Mesothelial cell of epicardium (in vitro differentiated cells): Measurements from ENCODE around the gene DNM3. TPM values are rescaled to one million over a fixed set of nuclear protein-coding genes. Genes with fewer than 3 reads are reported as not detected.

Source experiments
- DNase-seq, 2 experiments: peaks; one replicate each; pipeline ENCODE4 v3.0.0; 2021; ENCODE audit warnings: low spot score in 2 of 2; ENCODE audit not compliant: unreplicated experiment in 2 of 2
- H3K27ac Mint-ChIP-seq: 2 replicates; pipeline ENCODE4 v1.8.0; 2021; ENCODE audit warnings: mixed read lengths
- H3K27me3 Mint-ChIP-seq: 2 replicates; pipeline ENCODE4 v1.8.0; 2021; ENCODE audit warnings: low read depth, mixed read lengths
- H3K36me3 Mint-ChIP-seq: 2 replicates; pipeline ENCODE4 v1.8.0; 2021; ENCODE audit warnings: mixed read lengths
- H3K4me1 Mint-ChIP-seq: 2 replicates; pipeline ENCODE4 v1.8.0; 2021; ENCODE audit warnings: mixed read lengths
- H3K4me3 Mint-ChIP-seq: 2 replicates; pipeline ENCODE4 v1.8.0; 2021; ENCODE audit warnings: mild to moderate bottlenecking, moderate library complexity, mixed read lengths
- H3K9me3 Mint-ChIP-seq: 2 replicates; pipeline ENCODE4 v1.8.0; 2021; ENCODE audit warnings: mixed read lengths
- total RNA-seq: library from RNA; stranded (reverse); gene quantifications from 3 replicates; pipeline ENCODE4 v1.2.1, GENCODE V29; 2021
- TF ChIP-seq, protein P1 (sequence below): fragments of 200-600 bp; sonication (generic); IDR thresholded peaks from one replicate; pipeline ENCODE4 v1.5.0; 2021; ENCODE audit warnings: antibody characterized with exemption; ENCODE audit not compliant: unreplicated experiment

The DNM3 gene
- total RNA-seq, 1 donor from 2014 or later: 5.0 TPM

DNA sequence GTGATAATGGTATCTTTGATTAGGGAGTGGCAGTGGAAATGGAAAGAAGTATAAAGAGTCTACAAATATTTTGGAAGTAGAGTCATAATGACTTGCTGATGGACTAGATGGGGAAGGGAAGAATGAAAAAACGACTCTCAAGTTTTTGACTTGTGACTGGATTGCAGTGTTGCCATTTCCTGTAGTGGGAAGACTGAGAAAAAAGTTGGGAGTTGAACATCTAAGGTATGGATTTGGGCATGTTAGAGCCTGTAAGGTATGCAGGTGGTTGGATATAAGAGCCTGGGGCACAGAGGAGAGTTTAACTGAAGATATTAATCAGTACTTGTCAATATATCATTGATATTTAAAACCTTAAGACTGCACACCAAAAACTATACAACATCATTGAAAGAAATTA, 19.4 kb downstream of the DNM3 start:
- TF ChIP-seq, protein P1, sequence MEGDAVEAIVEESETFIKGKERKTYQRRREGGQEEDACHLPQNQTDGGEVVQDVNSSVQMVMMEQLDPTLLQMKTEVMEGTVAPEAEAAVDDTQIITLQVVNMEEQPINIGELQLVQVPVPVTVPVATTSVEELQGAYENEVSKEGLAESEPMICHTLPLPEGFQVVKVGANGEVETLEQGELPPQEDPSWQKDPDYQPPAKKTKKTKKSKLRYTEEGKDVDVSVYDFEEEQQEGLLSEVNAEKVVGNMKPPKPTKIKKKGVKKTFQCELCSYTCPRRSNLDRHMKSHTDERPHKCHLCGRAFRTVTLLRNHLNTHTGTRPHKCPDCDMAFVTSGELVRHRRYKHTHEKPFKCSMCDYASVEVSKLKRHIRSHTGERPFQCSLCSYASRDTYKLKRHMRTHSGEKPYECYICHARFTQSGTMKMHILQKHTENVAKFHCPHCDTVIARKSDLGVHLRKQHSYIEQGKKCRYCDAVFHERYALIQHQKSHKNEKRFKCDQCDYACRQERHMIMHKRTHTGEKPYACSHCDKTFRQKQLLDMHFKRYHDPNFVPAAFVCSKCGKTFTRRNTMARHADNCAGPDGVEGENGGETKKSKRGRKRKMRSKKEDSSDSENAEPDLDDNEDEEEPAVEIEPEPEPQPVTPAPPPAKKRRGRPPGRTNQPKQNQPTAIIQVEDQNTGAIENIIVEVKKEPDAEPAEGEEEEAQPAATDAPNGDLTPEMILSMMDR: no peak
- no peak overlapping the region for H3K27ac Mint-ChIP-seq
- no peak for DNase-seq
- no peaks in the 10 kb centered on the region for H3K4me1 Mint-ChIP-seq
- H3K27me3 Mint-ChIP-seq: no peaks in the 10 kb centered on the region
- peaks cover 9% of the 10 kb centered on the region for H3K36me3 Mint-ChIP-seq
- no peak overlapping the region for H3K4me3 Mint-ChIP-seq
- peaks cover 28% of the 10 kb centered on the region for H3K9me3 Mint-ChIP-seq

DNA sequence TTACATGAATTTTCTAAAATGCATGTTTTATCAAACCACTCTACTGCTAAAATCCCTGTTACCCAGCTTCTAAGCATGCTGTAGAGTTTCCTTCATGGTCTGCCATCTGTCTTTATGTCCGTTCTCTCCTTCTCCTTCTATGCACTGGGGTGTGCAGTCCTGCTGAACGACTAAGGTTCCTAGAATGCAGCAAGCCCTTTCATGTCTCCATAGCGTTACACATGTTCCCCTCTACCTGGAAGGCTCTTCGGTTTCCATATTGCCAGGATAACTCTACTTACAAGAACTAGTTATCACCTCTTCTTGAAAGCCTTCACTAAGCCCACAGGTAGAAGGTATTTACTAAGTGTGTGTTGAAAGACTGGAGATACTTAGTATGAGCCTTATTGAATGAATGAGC, 22.2 kb downstream of the DNM3 start:
- H3K27me3 Mint-ChIP-seq: no peaks in the 10 kb centered on the region
- TF ChIP-seq, protein P1: no peak
- peaks cover 7% of the 10 kb centered on the region for H3K9me3 Mint-ChIP-seq
- H3K4me3 Mint-ChIP-seq: no peak overlapping the region
- peaks cover 8% of the 10 kb centered on the region for H3K4me1 Mint-ChIP-seq
- DNase-seq: no peak
- H3K36me3 Mint-ChIP-seq: peaks cover 4% of the 10 kb centered on the region
- H3K27ac Mint-ChIP-seq: no peak overlapping the region

DNA sequence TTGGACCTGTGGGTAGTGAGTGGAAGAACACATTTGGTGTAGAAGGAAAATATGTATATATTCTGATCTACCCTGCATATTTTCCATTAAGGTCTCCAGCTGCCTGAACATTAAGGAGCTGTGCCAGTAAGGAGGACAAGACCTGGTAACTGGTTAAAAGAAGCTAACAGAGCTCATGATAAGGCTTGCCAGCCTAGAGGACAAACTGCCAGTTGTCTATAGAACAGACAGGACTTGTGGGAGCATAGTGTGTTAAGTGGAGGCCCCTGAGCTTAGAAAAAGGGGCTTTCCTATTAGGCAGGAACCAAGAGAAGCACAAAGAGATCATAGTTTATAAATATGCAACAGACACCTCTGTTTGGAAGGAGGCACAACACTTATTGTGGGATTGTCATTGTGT, 23.0 kb downstream of the DNM3 start:
- TF ChIP-seq, protein P1: no peak
- Mint-ChIP-seq H3K9me3 (peaks cover 7% of the 10 kb centered on the region), H3K36me3 (peaks cover 1% of the 10 kb centered on the region), H3K4me3 (no peak overlapping the region), H3K4me1 (peaks cover 13% of the 10 kb centered on the region), H3K27me3 (no peaks in the 10 kb centered on the region), H3K27ac (no peak overlapping the region)
- no peak for DNase-seq

DNA sequence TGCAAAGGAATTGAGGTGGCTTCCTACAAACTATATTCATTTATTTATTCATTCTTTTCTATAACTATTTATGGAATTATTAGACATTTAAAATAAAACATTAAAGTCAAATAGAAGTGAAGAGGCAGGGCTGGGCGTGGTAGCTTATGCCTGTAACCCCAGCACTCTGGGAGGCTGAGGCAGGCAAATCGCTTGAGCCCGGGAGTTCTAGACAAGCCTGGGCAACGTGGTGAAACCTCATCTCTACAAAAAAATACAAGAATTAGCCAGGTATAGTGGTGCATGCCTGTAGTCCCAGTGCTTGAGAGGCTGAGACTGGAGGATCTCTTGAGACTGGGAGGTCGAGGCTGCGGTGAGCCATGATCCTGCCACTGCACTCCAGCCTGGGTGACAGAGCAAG, 23.8 kb downstream of the DNM3 start:
- Mint-ChIP-seq H3K27me3 (no peaks in the 10 kb centered on the region), H3K36me3 (peaks cover 1% of the 10 kb centered on the region), H3K4me1 (peaks cover 18% of the 10 kb centered on the region), H3K9me3 (peaks cover 7% of the 10 kb centered on the region), H3K4me3 (no peak overlapping the region), H3K27ac (no peak overlapping the region)
- TF ChIP-seq, protein P1: no peak
- no peak for DNase-seq

DNA sequence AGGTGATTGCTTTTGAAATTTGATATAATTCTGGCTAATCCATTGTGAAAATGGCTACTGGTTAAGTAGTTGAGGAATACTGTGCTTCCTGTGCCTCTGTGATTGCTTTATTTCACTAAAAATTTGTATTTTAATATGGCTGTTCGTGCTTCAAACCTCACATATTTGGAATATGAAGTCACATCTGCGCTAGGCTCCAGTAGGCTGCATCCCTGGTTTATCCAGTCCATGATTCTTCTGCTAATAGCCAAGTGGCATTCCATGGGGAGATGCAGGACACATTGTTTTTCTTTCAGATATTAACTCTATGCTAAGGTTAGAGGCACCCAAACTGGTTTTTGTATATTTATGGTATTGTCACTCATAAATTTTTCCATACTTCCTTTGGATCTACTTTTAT, 25.9 kb downstream of the DNM3 start:
- Mint-ChIP-seq H3K27me3 (peaks cover 3% of the 10 kb centered on the region), H3K4me3 (no peak overlapping the region), H3K9me3 (no peaks in the 10 kb centered on the region), H3K36me3 (no peaks in the 10 kb centered on the region), H3K27ac (peak overlapping the region; percentile 14), H3K4me1 (peaks cover 18% of the 10 kb centered on the region)
- no peak for DNase-seq
- TF ChIP-seq, protein P1: no peak

DNA sequence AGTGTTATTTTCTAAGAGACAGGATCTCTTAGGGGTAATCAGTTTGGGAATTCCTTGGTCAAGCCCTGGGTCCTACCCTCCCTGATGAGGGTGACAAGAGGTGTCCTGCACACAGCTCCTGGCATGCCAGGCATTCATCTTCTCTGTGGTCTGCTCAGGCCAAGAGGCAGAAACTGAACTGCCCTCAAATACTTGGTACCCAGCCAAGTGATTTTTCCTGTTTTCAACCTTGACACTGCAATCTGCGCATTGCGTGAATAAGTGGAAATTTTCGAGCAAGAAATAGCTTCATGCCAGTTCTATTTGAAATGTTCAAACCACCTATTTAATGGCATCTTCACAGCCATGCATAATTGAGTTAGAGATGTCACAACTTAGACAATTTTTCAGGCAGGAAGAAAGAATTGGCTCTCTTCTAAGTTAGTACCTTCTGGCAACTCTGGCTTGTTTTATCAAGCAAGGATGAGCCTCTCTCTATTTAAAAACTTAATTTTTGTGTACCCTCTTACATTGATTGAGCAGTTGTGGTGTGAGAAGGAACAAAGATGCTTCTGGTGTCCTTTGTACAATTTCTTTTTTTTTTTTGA, 27.0 kb downstream of the DNM3 start:
- H3K36me3 Mint-ChIP-seq: no peaks in the 10 kb centered on the region
- TF ChIP-seq, protein P1: no peak
- H3K9me3 Mint-ChIP-seq: no peaks in the 10 kb centered on the region
- peaks cover 19% of the 10 kb centered on the region for H3K4me1 Mint-ChIP-seq
- H3K4me3 Mint-ChIP-seq: no peak overlapping the region
- no peak for DNase-seq
- peak overlapping the region; percentile 57 for H3K27ac Mint-ChIP-seq
- H3K27me3 Mint-ChIP-seq: peaks cover 7% of the 10 kb centered on the region
